Pulmonary artery endothelial cell (primary cell): ENCODE measurements around the gene KHNYN. TPM values are rescaled to one million over a fixed set of nuclear protein-coding genes. Genes with fewer than 3 reads are reported as not detected.
"Not testable (repeated sequence)": the region's sequence is repeated elsewhere in the genome, so short reads cannot be mapped to it uniquely, and the experiment has no call there.

Source experiments
- DNase-seq: peaks from one replicate; pipeline ENCODE4 v3.0.0-alpha.2; 2011; ENCODE audit warnings: low read depth, low spot score
- total RNA-seq: library from RNA; depleted of rRNA; stranded (reverse); fragments of >200 nt; gene quantifications from 2 replicates; pipeline ENCODE4 v1.2.3, GENCODE V29; 2014

KHNYN gene
- total RNA-seq = 53.9 and 72.1 TPM in 2 replicates

GRCh38 chr14:24429395-24430142 lies at the start of gene KHNYN, which contains the start of gene CBLN3:
Gene KHNYN (plus strand): TSS chr14:24429954. CDS start chr14:24430731, 777 bp downstream.
Gene CBLN3 (minus strand): TSS chr14:24429668. CDS start chr14:24429054, 614 bp downstream.
- DNase-seq = peak; percentile 81

GRCh38 chr14:24381363-24382063 lies 48.2 kb upstream of the KHNYN start:
- DNase-seq = no peak

- DNase-seq = no peak
Observed at GRCh38 chr14:24382064-24382371, 47.7 kb upstream of the KHNYN start.

- DNase-seq = no peak
Observed at GRCh38 chr14:24384169-24384568, 45.6 kb upstream of the KHNYN start.

- DNase-seq = no peak
Observed at GRCh38 chr14:24385524-24385923, 44.2 kb upstream of the KHNYN start.

- DNase-seq = no peak
Observed at GRCh38 chr14:24387009-24387345, 42.8 kb upstream of the KHNYN start.

- not testable (repeated sequence) for DNase-seq
Observed at GRCh38 chr14:24387579-24387978, 42.2 kb upstream of the KHNYN start.

- no peak for DNase-seq
Observed at GRCh38 chr14:24388474-24389179, 41.1 kb upstream of the KHNYN start.

GRCh38 chr14:24389226-24389848 lies 40.4 kb upstream of the KHNYN start:
- DNase-seq = peak; percentile 27

- no peak for DNase-seq
Observed at GRCh38 chr14:24390701-24391468, 38.9 kb upstream of the KHNYN start.

- DNase-seq = no peak
Observed at GRCh38 chr14:24392325-24393091, 37.2 kb upstream of the KHNYN start.

GRCh38 chr14:24394275-24394674 lies 35.5 kb upstream of the KHNYN start:
- DNase-seq = no peak

- no peak for DNase-seq
Observed at GRCh38 chr14:24395609-24396582, 33.9 kb upstream of the KHNYN start.

- no peak for DNase-seq
Observed at GRCh38 chr14:24397639-24398292, 32.0 kb upstream of the KHNYN start.

- no peak for DNase-seq
Observed at GRCh38 chr14:24398293-24398652, 31.5 kb upstream of the KHNYN start.

- no peak for DNase-seq
Observed at GRCh38 chr14:24398653-24399446, 30.9 kb upstream of the KHNYN start, which contains the start of gene NYNRIN. Gene NYNRIN (plus strand): TSS chr14:24399003. CDS start chr14:24399247, 244 bp downstream.

- DNase-seq = no peak
Observed at GRCh38 chr14:24399447-24399822, 30.3 kb upstream of the KHNYN start.
